ENCODE measurements around the gene MKI67.
"Not testable (repeated sequence)": the region's sequence is repeated elsewhere in the genome, so short reads cannot be mapped to it uniquely, and the experiment has no call there.

The MKI67 gene

DNA sequence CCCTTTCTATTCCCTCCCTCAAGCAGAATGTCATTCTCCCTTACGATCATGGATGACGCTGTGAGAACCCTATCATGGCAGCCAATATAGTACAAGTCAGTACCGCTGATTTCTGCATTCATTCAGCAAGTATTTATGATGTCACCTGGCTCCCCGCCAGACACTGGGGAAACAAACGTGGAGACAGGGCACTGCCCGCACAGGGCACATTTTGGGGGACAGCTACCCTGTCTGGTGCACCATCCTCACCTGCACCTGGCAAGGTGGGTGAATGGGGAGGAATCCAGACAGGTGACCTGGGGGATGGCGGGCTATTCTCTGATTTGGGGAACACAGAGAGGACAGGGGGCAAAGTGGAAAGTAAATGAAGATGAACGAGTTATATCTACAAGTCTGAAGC, 28.4 kb downstream of the MKI67 start:
- H3K4me3 ChIP-seq (ENCODE audit: low read length): no peak overlapping the region
- TF ChIP-seq, protein P1, sequence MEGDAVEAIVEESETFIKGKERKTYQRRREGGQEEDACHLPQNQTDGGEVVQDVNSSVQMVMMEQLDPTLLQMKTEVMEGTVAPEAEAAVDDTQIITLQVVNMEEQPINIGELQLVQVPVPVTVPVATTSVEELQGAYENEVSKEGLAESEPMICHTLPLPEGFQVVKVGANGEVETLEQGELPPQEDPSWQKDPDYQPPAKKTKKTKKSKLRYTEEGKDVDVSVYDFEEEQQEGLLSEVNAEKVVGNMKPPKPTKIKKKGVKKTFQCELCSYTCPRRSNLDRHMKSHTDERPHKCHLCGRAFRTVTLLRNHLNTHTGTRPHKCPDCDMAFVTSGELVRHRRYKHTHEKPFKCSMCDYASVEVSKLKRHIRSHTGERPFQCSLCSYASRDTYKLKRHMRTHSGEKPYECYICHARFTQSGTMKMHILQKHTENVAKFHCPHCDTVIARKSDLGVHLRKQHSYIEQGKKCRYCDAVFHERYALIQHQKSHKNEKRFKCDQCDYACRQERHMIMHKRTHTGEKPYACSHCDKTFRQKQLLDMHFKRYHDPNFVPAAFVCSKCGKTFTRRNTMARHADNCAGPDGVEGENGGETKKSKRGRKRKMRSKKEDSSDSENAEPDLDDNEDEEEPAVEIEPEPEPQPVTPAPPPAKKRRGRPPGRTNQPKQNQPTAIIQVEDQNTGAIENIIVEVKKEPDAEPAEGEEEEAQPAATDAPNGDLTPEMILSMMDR (conservative IDR thresholded peaks at IDR 0.05; ENCODE audit: low read depth, low read length): no peak
- no peak for DNase-seq (ENCODE audit: low read depth)

DNA sequence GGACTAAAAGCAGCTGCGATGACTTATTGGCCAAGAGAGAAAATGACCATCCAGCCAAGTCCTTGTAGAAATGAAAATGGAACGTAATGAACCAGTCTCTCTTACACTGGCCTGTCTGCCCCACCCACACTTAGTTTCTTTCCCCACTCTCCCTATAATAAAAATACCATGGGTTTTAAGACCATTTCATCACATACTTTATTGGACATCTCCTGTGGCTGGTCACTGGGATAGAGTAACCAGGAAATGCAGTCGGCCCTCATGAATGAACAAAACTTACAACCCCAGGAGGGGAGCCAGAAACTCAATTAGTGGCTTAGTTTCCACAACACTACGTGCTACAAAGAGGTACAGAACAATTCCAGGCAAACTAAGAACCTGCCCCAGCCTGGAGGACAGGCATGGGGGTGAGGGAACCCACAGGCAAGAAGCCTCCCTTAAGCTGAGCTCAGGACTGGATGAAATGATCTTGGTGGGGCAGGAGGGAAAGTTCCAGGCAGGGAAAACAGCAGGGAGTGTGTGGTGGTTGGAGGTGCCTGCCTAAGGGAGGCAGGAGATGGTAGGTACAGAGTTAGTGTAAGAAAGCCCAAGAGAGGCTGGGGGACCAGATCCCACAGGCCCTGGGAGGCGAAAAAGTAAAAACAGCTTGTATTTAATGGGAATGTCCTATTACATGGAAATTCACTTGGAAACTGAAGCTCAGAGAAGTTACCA, 29.6 kb downstream of the MKI67 start:
- H3K4me3 ChIP-seq (ENCODE audit: low read length): no peak overlapping the region
- no peak for DNase-seq (ENCODE audit: low read depth)
- TF ChIP-seq, protein P1 (conservative IDR thresholded peaks at IDR 0.05; ENCODE audit: low read depth, low read length): no peak

DNA sequence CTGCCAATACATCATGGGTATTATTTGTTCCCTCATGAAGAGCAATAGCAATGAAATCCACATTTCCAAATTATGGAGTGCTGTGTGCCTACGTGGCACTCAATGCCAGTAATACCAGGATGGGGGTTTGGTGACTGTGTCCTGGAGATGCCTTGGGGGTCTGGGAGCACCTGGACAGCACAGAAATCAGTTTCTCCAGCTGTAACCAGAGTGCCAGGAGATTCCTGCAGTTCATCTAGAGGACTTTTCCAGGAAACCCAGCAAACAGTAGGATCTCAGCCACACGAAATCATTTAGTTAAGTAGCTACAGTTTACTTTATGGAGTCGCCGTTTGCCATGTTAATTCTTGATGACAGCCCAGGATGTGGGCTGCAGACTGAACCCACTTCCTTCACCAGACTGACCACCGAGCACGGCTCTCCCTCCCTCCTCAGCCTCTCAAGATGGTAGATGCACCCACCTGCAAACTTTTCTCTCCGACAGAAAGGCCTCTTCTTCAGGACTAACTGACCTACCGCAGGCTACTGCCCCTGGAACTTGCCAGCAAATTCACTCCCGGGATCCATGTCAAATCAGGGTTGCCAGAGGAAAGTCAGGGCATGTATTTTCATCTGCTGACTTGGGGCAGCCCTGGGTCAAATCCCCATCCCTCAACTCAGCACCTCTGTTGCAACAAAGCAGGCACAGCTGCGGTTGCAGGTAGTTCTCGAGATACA, 30.3 kb downstream of the MKI67 start:
- DNase-seq (ENCODE audit: low read depth): no peak
- TF ChIP-seq, protein P1 (conservative IDR thresholded peaks at IDR 0.05; ENCODE audit: low read depth, low read length): no peak
- H3K4me3 ChIP-seq (ENCODE audit: low read length): no peak overlapping the region

DNA sequence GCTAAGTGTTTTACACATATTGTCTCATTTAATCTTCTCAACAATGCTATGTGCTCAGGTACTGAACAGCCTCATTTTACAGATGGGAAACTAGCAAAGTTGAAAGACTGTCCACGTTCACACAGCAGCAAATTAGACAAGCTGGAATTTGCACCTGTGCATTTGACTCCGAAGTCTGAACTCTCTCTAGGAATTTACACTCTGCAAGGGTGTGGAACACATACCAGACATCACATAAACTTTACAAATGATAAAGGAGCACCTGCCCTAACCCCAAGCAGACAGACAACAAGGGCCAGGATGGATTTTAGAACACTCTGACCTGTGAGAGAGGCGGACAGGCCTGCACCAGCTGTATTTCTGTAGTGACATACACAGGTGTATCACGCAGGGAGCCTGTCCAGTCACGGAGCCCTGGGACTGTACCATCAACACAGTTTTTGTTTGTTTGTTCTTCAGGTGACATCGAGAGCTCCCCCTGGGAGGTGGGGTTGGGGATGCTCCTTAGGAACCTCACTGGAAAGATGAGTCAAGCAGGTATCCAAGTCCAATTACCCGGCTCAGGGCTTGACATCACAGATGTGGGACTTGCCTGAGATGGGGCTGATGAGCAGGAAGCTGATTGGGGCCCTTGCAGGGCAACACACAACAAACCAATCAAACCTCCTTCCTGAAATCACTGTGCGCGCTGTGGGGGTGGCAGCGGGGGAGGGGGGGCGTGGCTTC, 31.0 kb downstream of the MKI67 start:
- no peak overlapping the region for H3K4me3 ChIP-seq (ENCODE audit: low read length)
- TF ChIP-seq, protein P1 (conservative IDR thresholded peaks at IDR 0.05; ENCODE audit: low read depth, low read length): no peak
- DNase-seq (ENCODE audit: low read depth): no peak

- not testable (repeated sequence) for DNase-seq (ENCODE audit: low read depth); H3K4me3 ChIP-seq (ENCODE audit: low read length)
Measured at GRCh38 chr10:128094596-128094995, 31.6 kb downstream of the MKI67 start.

- DNase-seq (ENCODE audit: low read depth): no peak
- TF ChIP-seq, protein P1 (conservative IDR thresholded peaks at IDR 0.05; ENCODE audit: low read depth, low read length): no peak
- H3K4me3 ChIP-seq (ENCODE audit: low read length): no peak overlapping the region
Measured at GRCh38 chr10:128092454-128092853, 33.8 kb downstream of the MKI67 start.

GRCh38 chr10:128091636-128092210, 34.5 kb downstream of the MKI67 start:
- TF ChIP-seq, protein P1 (conservative IDR thresholded peaks at IDR 0.05; ENCODE audit: low read depth, low read length): no peak
- DNase-seq (ENCODE audit: low read depth): no peak
- H3K4me3 ChIP-seq (ENCODE audit: low read length): no peak overlapping the region

Data from retinal pigment epithelial cell (primary cell).